Amygdala (tissue), 56 donors: ENCODE measurements around the gene FAM184A.

ENCODE experiments used
- DNase-seq, 56 donors: peaks; one replicate each; lab custom pipeline; 2025; lab: John Stamatoyannopoulos, UW

FAM184A gene

DNA sequence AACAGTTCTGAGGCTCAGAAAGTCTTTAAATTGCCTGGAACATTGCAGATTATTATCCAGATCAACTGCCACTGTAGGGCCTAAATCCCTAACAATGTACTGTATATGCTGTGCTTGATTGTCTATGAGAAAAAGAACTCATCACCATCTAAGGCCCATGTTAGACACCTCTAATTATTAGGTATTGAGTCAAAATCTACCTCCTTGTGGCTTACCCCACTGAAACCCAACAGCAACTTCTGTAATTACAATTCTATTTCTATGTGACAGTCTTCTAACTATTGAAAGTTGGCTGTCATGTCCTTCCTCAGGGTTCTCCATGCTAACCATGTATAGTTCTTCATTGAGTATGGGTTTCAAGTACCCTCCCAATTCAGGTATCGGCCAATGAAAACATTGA, 157.4 kb downstream of the FAM184A start:
- no peak for DNase-seq

DNA sequence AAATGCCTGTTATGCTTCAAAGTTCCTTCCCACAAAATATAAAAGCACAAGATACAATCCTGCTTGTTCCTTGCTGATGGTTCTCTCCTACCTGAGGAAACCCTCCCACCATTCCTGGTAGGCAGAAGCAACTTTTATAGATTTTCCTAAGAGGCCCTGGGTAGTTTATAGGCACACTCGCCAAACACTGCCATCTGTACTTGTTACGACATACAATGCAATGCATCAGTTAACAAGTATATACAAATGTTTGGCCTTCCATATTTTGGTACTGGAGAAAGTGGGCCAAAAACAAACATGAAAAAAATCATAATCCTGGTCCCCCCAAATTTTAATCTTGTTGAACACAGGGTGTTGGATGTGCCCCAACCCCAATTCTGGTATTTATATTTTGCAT, 160.1 kb downstream of the FAM184A start:
- DNase-seq: no peak

DNA sequence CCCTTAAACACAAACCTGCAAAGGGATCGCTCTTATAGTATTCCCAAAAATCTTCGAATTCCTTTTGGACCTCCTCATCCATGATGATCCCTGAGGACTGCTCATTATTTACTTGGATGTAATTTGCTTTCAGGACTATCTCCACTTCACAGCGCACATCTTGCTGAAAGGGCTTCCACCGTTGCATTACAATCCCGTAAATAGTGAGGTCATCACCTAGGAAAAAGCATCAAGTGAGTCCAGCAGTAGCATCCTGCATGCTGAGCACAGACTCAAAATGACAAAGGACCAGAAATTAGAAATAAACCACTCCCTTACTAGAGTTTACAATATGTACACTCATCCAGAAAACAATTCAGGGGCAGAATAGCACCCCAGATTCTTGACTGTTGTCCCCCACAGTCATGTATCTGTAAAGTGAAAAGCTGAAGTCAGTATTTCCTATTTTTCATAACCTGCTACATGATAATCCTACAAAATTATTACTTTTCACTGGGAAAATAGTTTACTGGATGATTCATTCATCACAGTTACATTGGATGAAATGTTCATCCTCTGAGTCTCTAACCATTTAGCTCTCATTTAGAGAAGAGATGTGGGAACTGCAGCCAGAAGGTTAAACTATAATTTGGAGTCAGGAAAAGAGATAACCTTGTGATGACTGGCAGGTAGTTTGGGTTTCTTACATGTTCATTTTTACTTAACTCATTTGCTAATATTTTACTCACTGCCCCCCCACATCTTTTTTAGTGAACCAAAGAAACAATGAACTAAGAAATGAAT, 160.7 kb downstream of the FAM184A start:
- DNase-seq: no peak

DNA sequence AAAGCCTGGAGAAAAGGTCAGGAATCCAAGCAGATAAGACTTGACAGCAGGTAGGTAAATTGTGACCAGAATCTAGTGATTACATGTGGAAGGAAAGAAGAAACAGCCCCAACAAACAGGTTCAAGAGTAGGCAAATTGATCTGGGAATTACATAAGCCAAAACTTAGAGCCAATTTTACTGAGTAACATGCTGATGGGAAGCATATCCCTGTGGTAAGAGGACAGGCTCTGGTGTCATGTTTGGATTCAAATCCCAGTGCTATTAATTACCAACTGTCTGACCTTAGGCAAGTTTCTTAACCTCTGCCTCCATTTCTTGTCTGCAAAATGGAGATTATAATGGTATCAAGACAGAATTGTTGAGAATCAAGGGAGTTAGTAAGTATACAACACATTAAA, 163.9 kb downstream of the FAM184A start:
- DNase-seq: no peak

DNA sequence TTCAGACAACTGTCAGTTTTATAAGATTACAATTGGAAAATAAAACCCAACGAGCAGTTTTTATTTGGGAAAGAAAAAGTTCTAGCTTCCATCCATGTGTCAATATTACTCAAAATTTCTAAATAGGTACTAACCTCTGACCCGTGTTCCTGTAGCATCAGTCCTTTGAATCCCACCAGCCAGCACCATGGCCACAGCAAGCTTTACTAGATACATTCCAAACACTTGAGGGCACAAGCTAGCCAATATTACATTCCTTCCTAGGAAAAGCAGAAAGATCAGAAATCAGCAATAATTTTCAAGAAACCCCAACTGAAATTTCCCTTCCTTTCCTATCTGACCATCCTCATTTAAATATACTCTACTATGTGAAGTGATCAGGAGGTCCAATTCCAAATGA, 165.3 kb downstream of the FAM184A start:
- DNase-seq: no peak

DNA sequence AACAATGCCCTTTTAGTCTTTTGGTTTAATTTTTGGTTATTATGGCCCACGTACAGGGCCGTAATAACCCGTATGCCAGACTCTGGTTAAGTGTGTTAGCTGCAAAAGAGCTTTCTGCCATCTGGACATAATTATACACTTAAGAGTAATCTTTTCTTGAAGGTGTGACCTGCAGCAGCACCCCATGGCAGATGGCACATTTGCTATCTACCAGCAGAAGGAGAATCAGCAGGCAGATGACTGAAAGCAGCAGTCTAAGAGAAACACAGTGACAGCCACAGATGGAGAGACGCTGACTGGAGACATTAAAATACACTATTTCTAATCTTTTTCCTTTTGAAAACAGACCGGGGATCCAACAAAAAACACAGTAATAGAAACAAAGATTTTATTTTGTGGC, 165.8 kb downstream of the FAM184A start:
- peak in 1 of 56 donors; percentile 6 for DNase-seq
